Sigmoid colon (tissue), 3 donors: ENCODE measurements around the gene SYNE3.

ENCODE experiments used
- POLR2A ChIP-seq, 2 donors: fragments of 450-650 bp; IDR thresholded peaks; one replicate each; pipeline ENCODE4 v1.6.1; 2016; ENCODE audit warnings: antibody characterized with exemption in 2 of 2, mild to moderate bottlenecking in 2 of 2, moderate library complexity in 2 of 2
- TF ChIP-seq, protein P1 (sequence below), 4 experiments: fragments of 450-650 bp in 3 of 4; fragments of 200-600 bp in 1 of 4; IDR thresholded peaks; one replicate each; pipeline ENCODE4 v1.5.1; 2016 to 2019; ENCODE audit warnings: antibody characterized with exemption in 4 of 4, mild to moderate bottlenecking in 3 of 4, moderate library complexity in 2 of 4

DNA sequence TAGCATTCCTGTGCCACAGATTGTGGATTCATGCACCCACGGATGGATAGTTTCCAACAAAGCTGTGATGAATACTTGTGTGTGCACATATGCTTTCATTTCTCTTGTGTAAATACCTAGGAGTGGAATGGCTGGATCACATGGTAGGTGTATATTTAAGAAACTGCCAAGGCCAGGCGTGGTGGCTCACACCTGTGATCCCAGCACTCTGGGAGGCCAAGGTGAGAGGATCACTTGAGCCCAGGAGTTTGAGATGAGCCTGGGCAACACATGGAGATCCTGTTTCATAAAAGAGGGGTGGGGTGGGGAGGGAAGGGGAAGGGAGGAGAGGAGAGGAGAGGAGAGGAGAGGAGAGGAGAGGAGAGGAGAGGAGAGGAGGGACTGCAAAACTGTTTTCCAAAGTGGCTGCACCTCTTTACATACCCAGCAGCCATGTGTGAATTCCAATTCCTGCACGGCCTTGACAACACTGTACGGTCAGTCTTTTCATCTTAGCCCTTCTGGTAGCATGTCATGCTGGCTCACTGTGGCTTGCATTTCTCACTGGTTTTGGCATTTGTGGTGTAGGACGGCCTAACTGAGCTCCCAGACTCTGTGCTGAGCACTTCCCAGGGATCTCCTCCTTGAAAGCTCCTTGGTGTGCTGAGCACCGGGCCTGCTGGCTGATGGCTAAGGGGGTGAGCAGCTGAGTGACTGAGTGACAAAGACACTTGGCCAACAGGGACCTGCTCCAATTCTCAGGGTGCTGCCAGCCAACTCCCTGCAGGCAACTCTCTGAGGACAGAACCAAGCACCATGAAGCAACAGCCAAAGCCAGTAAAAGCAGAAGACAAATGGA, 27.9 kb downstream of the SYNE3 start:
- TF ChIP-seq, protein P1, sequence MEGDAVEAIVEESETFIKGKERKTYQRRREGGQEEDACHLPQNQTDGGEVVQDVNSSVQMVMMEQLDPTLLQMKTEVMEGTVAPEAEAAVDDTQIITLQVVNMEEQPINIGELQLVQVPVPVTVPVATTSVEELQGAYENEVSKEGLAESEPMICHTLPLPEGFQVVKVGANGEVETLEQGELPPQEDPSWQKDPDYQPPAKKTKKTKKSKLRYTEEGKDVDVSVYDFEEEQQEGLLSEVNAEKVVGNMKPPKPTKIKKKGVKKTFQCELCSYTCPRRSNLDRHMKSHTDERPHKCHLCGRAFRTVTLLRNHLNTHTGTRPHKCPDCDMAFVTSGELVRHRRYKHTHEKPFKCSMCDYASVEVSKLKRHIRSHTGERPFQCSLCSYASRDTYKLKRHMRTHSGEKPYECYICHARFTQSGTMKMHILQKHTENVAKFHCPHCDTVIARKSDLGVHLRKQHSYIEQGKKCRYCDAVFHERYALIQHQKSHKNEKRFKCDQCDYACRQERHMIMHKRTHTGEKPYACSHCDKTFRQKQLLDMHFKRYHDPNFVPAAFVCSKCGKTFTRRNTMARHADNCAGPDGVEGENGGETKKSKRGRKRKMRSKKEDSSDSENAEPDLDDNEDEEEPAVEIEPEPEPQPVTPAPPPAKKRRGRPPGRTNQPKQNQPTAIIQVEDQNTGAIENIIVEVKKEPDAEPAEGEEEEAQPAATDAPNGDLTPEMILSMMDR (IDR thresholded peaks at IDR 0.05): no peak
- no peak for TF ChIP-seq POLR2A (IDR thresholded peaks at IDR 0.05)
